CD8-positive, alpha-beta memory T cell (primary cell): ENCODE results near the gene RIT2. TPM values are rescaled to one million over a fixed set of nuclear protein-coding genes. Genes with fewer than 3 reads are reported as not detected.
"Not testable (repeated sequence)": the region's sequence is repeated elsewhere in the genome, so short reads cannot be mapped to it uniquely, and the experiment has no call there.

Experiments
- CTCF ChIA-PET: fragments of 350-600 bp; sonication (Branson Sonifier 250); formaldehyde crosslinking; loops from one replicate; lab custom pipeline; 2021; ENCODE audit warnings: antibody characterized with exemption; lab: Charles Lee
- POLR2A ChIA-PET: fragments of 350-600 bp; sonication (Branson Sonifier 250); formaldehyde crosslinking; loops from one replicate; lab custom pipeline; 2021; ENCODE audit warnings: antibody characterized with exemption; lab: Charles Lee
- DNase-seq, 5 donors: peaks; one replicate each; pipeline versions ENCODE4 v3.0.0 to v3.0.0-alpha.2; 2020 to 2022; ENCODE audit warnings: mixed read lengths in 1 of 5
- H3K27ac ChIP-seq: one replicate; pipeline ENCODE4 v1.7.0; 2013; ENCODE audit warnings: low read depth, mild to moderate bottlenecking, low read length, moderate library complexity
- H3K27me3 ChIP-seq: 2 replicates; pipeline ENCODE4 v1.7.0; 2013; ENCODE audit warnings: low read length, mild to moderate bottlenecking; ENCODE audit not compliant: insufficient read depth, poor library complexity, severe bottlenecking
- H3K36me3 ChIP-seq: 2 replicates; pipeline ENCODE4 v1.7.0; 2013; ENCODE audit warnings: mild to moderate bottlenecking, low read length, moderate library complexity; ENCODE audit not compliant: insufficient read depth
- H3K4me1 ChIP-seq: 2 replicates; pipeline ENCODE4 v1.7.0; 2013; ENCODE audit warnings: mild to moderate bottlenecking, low read length, moderate library complexity; ENCODE audit not compliant: insufficient read depth
- H3K4me3 ChIP-seq: 2 replicates; pipeline ENCODE4 v1.7.0; 2013; ENCODE audit warnings: mild to moderate bottlenecking, low read length
- H3K9me3 ChIP-seq: 2 replicates; pipeline ENCODE4 v1.7.0; 2013; ENCODE audit warnings: mild to moderate bottlenecking, low read length
- H3K27ac Mint-ChIP-seq, 8 donors: one replicate each; pipeline ENCODE4 v1.8.0; 2020 to 2021; ENCODE audit warnings: mixed read lengths in 8 of 8, mild to moderate bottlenecking in 6 of 8, inconsistent platforms in 3 of 8, moderate library complexity in 3 of 8
- H3K27me3 Mint-ChIP-seq, 2 donors: one replicate each; pipeline ENCODE4 v1.8.0; 2020 to 2021; ENCODE audit warnings: mixed read lengths in 2 of 2, mild to moderate bottlenecking in 1 of 2, moderate library complexity in 1 of 2
- H3K36me3 Mint-ChIP-seq, 3 donors: one replicate each; pipeline ENCODE4 v1.8.0; 2020 to 2021; ENCODE audit warnings: mixed read lengths in 3 of 3, inconsistent platforms in 1 of 3, mild to moderate bottlenecking in 1 of 3
- H3K4me1 Mint-ChIP-seq, 3 donors: one replicate each; pipeline ENCODE4 v1.8.0; 2020 to 2021; ENCODE audit warnings: mixed read lengths in 3 of 3, inconsistent platforms in 1 of 3, mild to moderate bottlenecking in 1 of 3
- H3K4me3 Mint-ChIP-seq, 7 donors: one replicate each; pipeline ENCODE4 v1.8.0; 2020 to 2021; ENCODE audit warnings: mixed read lengths in 7 of 7, mild to moderate bottlenecking in 6 of 7, moderate library complexity in 4 of 7, inconsistent platforms in 2 of 7
- H3K9me3 Mint-ChIP-seq, 5 donors: one replicate each; pipeline ENCODE4 v1.8.0; 2020 to 2022; ENCODE audit warnings: mixed read lengths in 5 of 5, mild to moderate bottlenecking in 3 of 5, moderate library complexity in 2 of 5, inconsistent platforms in 1 of 5
- polyA plus RNA-seq: library from polyadenylated mRNA; unstranded; fragments of 300-500 nt; fragmentation: Illumina TruSeq; gene quantifications from one replicate; pipeline ENCODE4 v1.2.3, GENCODE V29; 2021
- total RNA-seq, 2 experiments: library from RNA; stranded (reverse); gene quantifications; one replicate each; pipeline ENCODE4 v1.2.3, GENCODE V29; 2021

The RIT2 gene
- total and polyA plus RNA-seq, 3 experiments from 2014 or later, result not detected

GRCh38 chr18:42742474-42742873 is 373.0 kb downstream of the RIT2 start:
- H3K9me3 Mint-ChIP-seq, result peaks cover 2 to 21% (median 6%) of the 10 kb centered on the region in 5 donors
- Histone ChIP-seq H3K9me3 (no peaks in the 10 kb centered on the region), H3K36me3 (no peaks in the 10 kb centered on the region), H3K27ac (no peak overlapping the region), H3K4me3 (no peak overlapping the region), H3K4me1 (no peaks in the 10 kb centered on the region), H3K27me3 (no peaks in the 10 kb centered on the region)
- no peak for DNase-seq
- CTCF ChIA-PET, result no interaction called here
- H3K4me3 Mint-ChIP-seq, result no peak overlapping the region
- H3K27me3 Mint-ChIP-seq, result no peaks in the 10 kb centered on the region
- POLR2A ChIA-PET, result no interaction called here
- H3K36me3 Mint-ChIP-seq, result no peaks in the 10 kb centered on the region
- no peak overlapping the region for H3K27ac Mint-ChIP-seq
- no peaks in the 10 kb centered on the region for H3K4me1 Mint-ChIP-seq

- H3K36me3 Mint-ChIP-seq, CTCF ChIA-PET, H3K27ac Mint-ChIP-seq, H3K4me3 ChIP-seq, DNase-seq, H3K4me1 Mint-ChIP-seq, H3K4me3 Mint-ChIP-seq, H3K27me3 Mint-ChIP-seq, POLR2A ChIA-PET, H3K4me1 ChIP-seq, H3K9me3 ChIP-seq, H3K27ac ChIP-seq, H3K36me3 ChIP-seq, H3K27me3 ChIP-seq: not testable (repeated sequence)
- H3K9me3 Mint-ChIP-seq, result peaks cover 2 to 24% (median 11%) of the 10 kb centered on the region in 5 donors
These were observed 373.6 kb downstream of the RIT2 start for GRCh38 chr18:42741805-42742347.

- DNase-seq, H3K4me1 ChIP-seq, H3K9me3 ChIP-seq, H3K36me3 Mint-ChIP-seq, CTCF ChIA-PET, H3K27ac Mint-ChIP-seq, H3K27me3 Mint-ChIP-seq, H3K4me1 Mint-ChIP-seq, H3K4me3 Mint-ChIP-seq, H3K27ac ChIP-seq, H3K36me3 ChIP-seq, POLR2A ChIA-PET, H3K4me3 ChIP-seq, H3K27me3 ChIP-seq: not testable (repeated sequence)
- H3K9me3 Mint-ChIP-seq, result peaks cover 2 to 24% (median 11%) of the 10 kb centered on the region in 5 donors
These were observed 374.2 kb downstream of the RIT2 start for GRCh38 chr18:42741299-42741698.

- no peaks in the 10 kb centered on the region for H3K4me1 Mint-ChIP-seq
- H3K36me3 Mint-ChIP-seq, result no peaks in the 10 kb centered on the region
- no peak overlapping the region for H3K27ac Mint-ChIP-seq
- DNase-seq, result no peak
- no peaks in the 10 kb centered on the region for H3K36me3 ChIP-seq
- H3K27ac ChIP-seq, result no peak overlapping the region
- no peaks in the 10 kb centered on the region for H3K27me3 Mint-ChIP-seq
- H3K9me3 Mint-ChIP-seq, result peaks cover 2 to 21% (median 14%) of the 10 kb centered on the region in 5 donors
- H3K9me3 ChIP-seq, result no peaks in the 10 kb centered on the region
- H3K4me1 ChIP-seq, result no peaks in the 10 kb centered on the region
- no peak overlapping the region for H3K4me3 ChIP-seq
- H3K4me3 Mint-ChIP-seq, result no peak overlapping the region
- CTCF ChIA-PET, result no interaction called here
- no peaks in the 10 kb centered on the region for H3K27me3 ChIP-seq
- POLR2A ChIA-PET, result no interaction called here
These were observed 379.4 kb downstream of the RIT2 start for GRCh38 chr18:42736074-42736473.

GRCh38 chr18:42734520-42734919 is 381.0 kb downstream of the RIT2 start:
- H3K4me1 Mint-ChIP-seq, result no peaks in the 10 kb centered on the region
- no peaks in the 10 kb centered on the region for H3K36me3 Mint-ChIP-seq
- H3K4me3 ChIP-seq, result no peak overlapping the region
- no peak overlapping the region for H3K4me3 Mint-ChIP-seq
- no peak for DNase-seq
- no peaks in the 10 kb centered on the region for H3K4me1 ChIP-seq
- CTCF ChIA-PET, result no interaction called here
- peaks cover 2 to 28% (median 21%) of the 10 kb centered on the region in 5 donors for H3K9me3 Mint-ChIP-seq
- POLR2A ChIA-PET, result no interaction called here
- no peaks in the 10 kb centered on the region for H3K36me3 ChIP-seq
- no peaks in the 10 kb centered on the region for H3K27me3 ChIP-seq
- H3K27me3 Mint-ChIP-seq, result no peaks in the 10 kb centered on the region
- H3K27ac ChIP-seq, result no peak overlapping the region
- no peak overlapping the region for H3K27ac Mint-ChIP-seq
- no peaks in the 10 kb centered on the region for H3K9me3 ChIP-seq

- no peaks in the 10 kb centered on the region for H3K4me1 Mint-ChIP-seq
- no peak overlapping the region for H3K27ac Mint-ChIP-seq
- no peak for DNase-seq
- ChIA-PET POLR2A (no interaction called here), CTCF (no interaction called here)
- H3K36me3 ChIP-seq, result no peaks in the 10 kb centered on the region
- no peak overlapping the region for H3K27ac ChIP-seq
- H3K4me3 ChIP-seq, result no peak overlapping the region
- H3K9me3 ChIP-seq, result no peaks in the 10 kb centered on the region
- no peaks in the 10 kb centered on the region for H3K27me3 ChIP-seq
- H3K36me3 Mint-ChIP-seq, result no peaks in the 10 kb centered on the region
- H3K27me3 Mint-ChIP-seq, result no peaks in the 10 kb centered on the region
- H3K4me3 Mint-ChIP-seq, result no peak overlapping the region
- peaks cover 0 to 24% (median 7%) of the 10 kb centered on the region in 5 donors for H3K9me3 Mint-ChIP-seq
- H3K4me1 ChIP-seq, result no peaks in the 10 kb centered on the region
These were observed 385.2 kb downstream of the RIT2 start for GRCh38 chr18:42730272-42730671.

GRCh38 chr18:42719221-42719620 is 396.3 kb downstream of the RIT2 start:
- Histone ChIP-seq H3K9me3 (no peaks in the 10 kb centered on the region), H3K4me3 (no peak overlapping the region), H3K27me3 (no peaks in the 10 kb centered on the region), H3K36me3 (no peaks in the 10 kb centered on the region), H3K27ac (no peak overlapping the region), H3K4me1 (no peaks in the 10 kb centered on the region)
- no peak for DNase-seq
- Mint-ChIP-seq H3K9me3 (peaks cover 1 to 28% (median 8%) of the 10 kb centered on the region in 5 donors), H3K27ac (no peak overlapping the region), H3K4me1 (no peaks in the 10 kb centered on the region), H3K36me3 (no peaks in the 10 kb centered on the region), H3K4me3 (no peak overlapping the region), H3K27me3 (no peaks in the 10 kb centered on the region)
- ChIA-PET POLR2A (no interaction called here), CTCF (no interaction called here)

GRCh38 chr18:42712065-42712464 is 403.4 kb downstream of the RIT2 start:
- ChIA-PET CTCF (no interaction called here), POLR2A (no interaction called here)
- no peak for DNase-seq
- H3K36me3 ChIP-seq, result no peaks in the 10 kb centered on the region
- no peak overlapping the region for H3K4me3 ChIP-seq
- no peak overlapping the region for H3K27ac Mint-ChIP-seq
- H3K27me3 Mint-ChIP-seq, result no peaks in the 10 kb centered on the region
- H3K9me3 Mint-ChIP-seq, result peaks cover 0 to 13% (median 6%) of the 10 kb centered on the region in 5 donors
- H3K4me3 Mint-ChIP-seq, result no peak overlapping the region
- no peaks in the 10 kb centered on the region for H3K4me1 Mint-ChIP-seq
- H3K36me3 Mint-ChIP-seq, result no peaks in the 10 kb centered on the region
- no peaks in the 10 kb centered on the region for H3K27me3 ChIP-seq
- H3K4me1 ChIP-seq, result no peaks in the 10 kb centered on the region
- H3K9me3 ChIP-seq, result no peaks in the 10 kb centered on the region
- H3K27ac ChIP-seq, result no peak overlapping the region

- Mint-ChIP-seq H3K36me3 (no peaks in the 10 kb centered on the region), H3K4me3 (no peak overlapping the region), H3K27me3 (no peaks in the 10 kb centered on the region), H3K27ac (no peak overlapping the region), H3K9me3 (peaks cover 0 to 13% (median 8%) of the 10 kb centered on the region in 5 donors), H3K4me1 (no peaks in the 10 kb centered on the region)
- POLR2A ChIA-PET, result no interaction called here
- Histone ChIP-seq H3K36me3 (no peaks in the 10 kb centered on the region), H3K4me1 (no peaks in the 10 kb centered on the region), H3K4me3 (no peak overlapping the region), H3K27ac (no peak overlapping the region), H3K27me3 (no peaks in the 10 kb centered on the region), H3K9me3 (no peaks in the 10 kb centered on the region)
- CTCF ChIA-PET, result no interaction called here
- no peak for DNase-seq
These were observed 408.4 kb downstream of the RIT2 start for GRCh38 chr18:42707080-42707479.
